ENCODE results near the gene FAM13A. TPM values are rescaled to one million over a fixed set of nuclear protein-coding genes. Genes with fewer than 3 reads are reported as not detected.

The FAM13A gene
- total RNA-seq, 1 donor from 2014 or later: 40.3 TPM

GRCh38 chr4:88955580-88956380 is 101.2 kb downstream of the FAM13A start:
- no peaks in the 10 kb centered on the region for H3K79me2 ChIP-seq (ENCODE audit: low read depth)
- H2AFZ ChIP-seq (replicated peaks): no peak overlapping the region
- no peak for DNase-seq (ENCODE audit: low spot score)
- Mint-ChIP-seq H3K27me3 (ENCODE audit: insufficient read depth, low read depth) (peaks cover 6% of the 10 kb centered on the region), H3K36me3 (peaks cover 9% of the 10 kb centered on the region), H3K4me3 (no peak overlapping the region), H3K27ac (no peak overlapping the region), H3K4me1 (no peaks in the 10 kb centered on the region), H3K9me3 (peaks cover 7% of the 10 kb centered on the region)
- H3K36me3 ChIP-seq: no peaks in the 10 kb centered on the region
- H4K20me1 ChIP-seq (ENCODE audit: low read depth): no peaks in the 10 kb centered on the region
- peaks cover 8% of the 10 kb centered on the region for H3K4me1 ChIP-seq
- TF ChIP-seq EZH2 (IDR thresholded peaks at IDR 0.05): no peak
- TF ChIP-seq EZH2phosphoT487 (IDR thresholded peaks at IDR 0.05): no peak
- no peak for TF ChIP-seq CTCF (IDR thresholded peaks at IDR 0.05)
- no peaks in the 10 kb centered on the region for H3F3A ChIP-seq (ENCODE audit: low read depth)
- no peak overlapping the region for H3K27ac ChIP-seq
- no peak overlapping the region for H3K4me3 ChIP-seq
- H3K9ac ChIP-seq: no peak overlapping the region
- H3K9me3 ChIP-seq (ENCODE audit: low read depth): no peaks in the 10 kb centered on the region
- H3K4me2 ChIP-seq: no peak overlapping the region
- H3K27me3 ChIP-seq: no peaks in the 10 kb centered on the region

GRCh38 chr4:88953400-88953799 is 103.6 kb downstream of the FAM13A start:
- no peaks in the 10 kb centered on the region for H3K9me3 ChIP-seq (ENCODE audit: low read depth)
- H3K27ac ChIP-seq: no peak overlapping the region
- no peaks in the 10 kb centered on the region for H3F3A ChIP-seq (ENCODE audit: low read depth)
- H3K4me2 ChIP-seq: no peak overlapping the region
- no peaks in the 10 kb centered on the region for H3K4me1 ChIP-seq
- TF ChIP-seq EZH2phosphoT487 (IDR thresholded peaks at IDR 0.05) (no peak), CTCF (IDR thresholded peaks at IDR 0.05) (no peak), EZH2 (IDR thresholded peaks at IDR 0.05) (no peak)
- H3K79me2 ChIP-seq (ENCODE audit: low read depth): no peaks in the 10 kb centered on the region
- H3K36me3 ChIP-seq: no peaks in the 10 kb centered on the region
- no peaks in the 10 kb centered on the region for H3K27me3 ChIP-seq
- no peak overlapping the region for H3K27ac Mint-ChIP-seq
- H3K36me3 Mint-ChIP-seq: peaks cover 6% of the 10 kb centered on the region
- no peak overlapping the region for H3K4me3 ChIP-seq
- no peak overlapping the region for H2AFZ ChIP-seq (replicated peaks)
- no peak overlapping the region for H3K4me3 Mint-ChIP-seq
- DNase-seq (ENCODE audit: low spot score): no peak
- H3K9me3 Mint-ChIP-seq: no peaks in the 10 kb centered on the region
- H3K9ac ChIP-seq: no peak overlapping the region
- peaks cover 6% of the 10 kb centered on the region for H3K27me3 Mint-ChIP-seq (ENCODE audit: insufficient read depth, low read depth)
- H3K4me1 Mint-ChIP-seq: no peaks in the 10 kb centered on the region
- H4K20me1 ChIP-seq (ENCODE audit: low read depth): no peaks in the 10 kb centered on the region

GRCh38 chr4:88952081-88952480 is 104.9 kb downstream of the FAM13A start:
- H3K27ac Mint-ChIP-seq: no peak overlapping the region
- no peak for DNase-seq (ENCODE audit: low spot score)
- no peaks in the 10 kb centered on the region for H3K36me3 ChIP-seq

More at GRCh38 chr4:88952081-88952480, 104.9 kb downstream of the FAM13A start:
- Histone ChIP-seq H3K9me3 (ENCODE audit: low read depth) (no peaks in the 10 kb centered on the region), H3K27ac (no peak overlapping the region), H4K20me1 (ENCODE audit: low read depth) (no peaks in the 10 kb centered on the region), H3K4me1 (no peaks in the 10 kb centered on the region), H3K27me3 (no peaks in the 10 kb centered on the region), H3K4me2 (no peak overlapping the region), H2AFZ (replicated peaks) (no peak overlapping the region), H3K4me3 (no peak overlapping the region), H3F3A (ENCODE audit: low read depth) (no peaks in the 10 kb centered on the region), H3K9ac (no peak overlapping the region), H3K79me2 (ENCODE audit: low read depth) (no peaks in the 10 kb centered on the region)
- H3K36me3 Mint-ChIP-seq: peaks cover 2% of the 10 kb centered on the region
- no peaks in the 10 kb centered on the region for H3K9me3 Mint-ChIP-seq
- TF ChIP-seq CTCF (IDR thresholded peaks at IDR 0.05) (no peak), EZH2phosphoT487 (IDR thresholded peaks at IDR 0.05) (no peak), EZH2 (IDR thresholded peaks at IDR 0.05) (no peak)
- H3K4me1 Mint-ChIP-seq: no peaks in the 10 kb centered on the region
- peaks cover 1% of the 10 kb centered on the region for H3K27me3 Mint-ChIP-seq (ENCODE audit: insufficient read depth, low read depth)
- no peak overlapping the region for H3K4me3 Mint-ChIP-seq

All from neural progenitor cell (in vitro differentiated cells).